DMS114 treated with DMSO at 0.1 percent for 48 hours (cell line): ENCODE results near the gene ADD3.
A peak's percentile ranks its signal among the peaks of the same experiment; 100 is the strongest.

ENCODE experiments used
- DNase-seq: peaks from one replicate; lab custom pipeline; 2025; ENCODE audit not compliant: unreplicated experiment; lab: John Stamatoyannopoulos, UW

Gene ADD3, protein sequence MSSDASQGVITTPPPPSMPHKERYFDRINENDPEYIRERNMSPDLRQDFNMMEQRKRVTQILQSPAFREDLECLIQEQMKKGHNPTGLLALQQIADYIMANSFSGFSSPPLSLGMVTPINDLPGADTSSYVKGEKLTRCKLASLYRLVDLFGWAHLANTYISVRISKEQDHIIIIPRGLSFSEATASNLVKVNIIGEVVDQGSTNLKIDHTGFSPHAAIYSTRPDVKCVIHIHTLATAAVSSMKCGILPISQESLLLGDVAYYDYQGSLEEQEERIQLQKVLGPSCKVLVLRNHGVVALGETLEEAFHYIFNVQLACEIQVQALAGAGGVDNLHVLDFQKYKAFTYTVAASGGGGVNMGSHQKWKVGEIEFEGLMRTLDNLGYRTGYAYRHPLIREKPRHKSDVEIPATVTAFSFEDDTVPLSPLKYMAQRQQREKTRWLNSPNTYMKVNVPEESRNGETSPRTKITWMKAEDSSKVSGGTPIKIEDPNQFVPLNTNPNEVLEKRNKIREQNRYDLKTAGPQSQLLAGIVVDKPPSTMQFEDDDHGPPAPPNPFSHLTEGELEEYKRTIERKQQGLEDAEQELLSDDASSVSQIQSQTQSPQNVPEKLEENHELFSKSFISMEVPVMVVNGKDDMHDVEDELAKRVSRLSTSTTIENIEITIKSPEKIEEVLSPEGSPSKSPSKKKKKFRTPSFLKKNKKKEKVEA

DNA sequence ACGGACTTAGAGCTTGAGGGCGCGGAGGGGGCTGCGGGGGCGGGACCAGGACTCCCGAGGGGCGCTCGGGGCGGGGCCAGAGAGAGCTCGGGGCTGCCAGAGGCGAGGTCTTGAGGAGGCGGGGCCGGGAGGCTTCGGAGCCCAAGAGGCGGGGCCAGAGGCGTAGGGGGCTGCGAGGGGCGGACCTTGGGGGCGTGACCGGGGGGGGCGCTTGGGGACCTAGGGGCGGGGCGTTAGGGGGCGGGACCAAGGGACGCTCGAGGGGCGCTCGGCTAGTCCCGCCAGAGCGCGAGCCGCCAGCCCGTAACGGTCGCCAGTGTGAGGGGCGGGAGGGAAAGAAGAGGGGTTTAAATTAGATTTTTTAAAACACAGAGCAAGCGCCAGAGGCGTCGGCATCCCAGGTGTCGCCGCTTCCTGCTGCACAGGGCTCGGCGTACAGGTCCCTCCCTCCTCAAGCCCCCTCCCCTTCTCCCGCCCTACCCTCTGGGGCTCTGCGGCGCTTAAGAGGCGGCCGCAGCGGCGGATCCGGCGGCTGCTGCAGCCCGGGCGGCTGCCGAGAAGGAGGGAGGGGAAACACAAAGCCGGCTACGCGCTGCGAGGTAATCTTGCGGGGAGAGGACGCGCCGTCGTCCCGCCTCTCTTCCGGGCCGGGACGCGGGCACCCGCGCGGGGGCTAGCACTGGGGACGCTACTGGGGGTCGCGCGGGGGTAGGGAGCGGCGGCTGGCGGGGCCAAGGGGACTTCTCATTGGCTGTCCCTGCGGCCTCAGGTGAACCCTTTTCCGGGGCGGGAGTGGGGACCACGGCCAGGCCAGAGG, at the start of gene ADD3:
Gene ADD3, plus strand, starts transcription at position 284 of the 817 bp plus-strand sequence. CDS start 92,670 bp downstream, outside the sequence.
- peak; percentile 85 for DNase-seq

DNA sequence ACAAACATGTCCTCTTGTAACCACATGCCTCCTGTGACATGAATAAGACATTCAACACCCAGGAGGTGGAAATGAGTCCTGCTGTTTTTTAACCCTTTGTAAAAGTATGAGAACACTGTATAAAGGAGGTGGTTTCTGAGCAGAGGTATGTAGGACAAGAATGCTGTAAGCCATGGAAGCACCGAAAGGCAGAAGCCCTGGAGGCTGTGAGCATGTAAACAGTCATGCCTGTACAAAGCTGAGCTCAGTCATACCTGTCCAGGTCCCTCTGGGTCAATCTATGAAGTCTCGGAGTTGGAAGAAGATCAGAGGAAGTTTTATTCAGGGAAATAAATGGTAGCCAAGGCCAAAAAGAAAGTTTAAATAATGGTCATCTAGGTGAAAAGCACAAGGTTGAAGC, 49.7 kb upstream of the ADD3 start:
- DNase-seq = no peak

DNA sequence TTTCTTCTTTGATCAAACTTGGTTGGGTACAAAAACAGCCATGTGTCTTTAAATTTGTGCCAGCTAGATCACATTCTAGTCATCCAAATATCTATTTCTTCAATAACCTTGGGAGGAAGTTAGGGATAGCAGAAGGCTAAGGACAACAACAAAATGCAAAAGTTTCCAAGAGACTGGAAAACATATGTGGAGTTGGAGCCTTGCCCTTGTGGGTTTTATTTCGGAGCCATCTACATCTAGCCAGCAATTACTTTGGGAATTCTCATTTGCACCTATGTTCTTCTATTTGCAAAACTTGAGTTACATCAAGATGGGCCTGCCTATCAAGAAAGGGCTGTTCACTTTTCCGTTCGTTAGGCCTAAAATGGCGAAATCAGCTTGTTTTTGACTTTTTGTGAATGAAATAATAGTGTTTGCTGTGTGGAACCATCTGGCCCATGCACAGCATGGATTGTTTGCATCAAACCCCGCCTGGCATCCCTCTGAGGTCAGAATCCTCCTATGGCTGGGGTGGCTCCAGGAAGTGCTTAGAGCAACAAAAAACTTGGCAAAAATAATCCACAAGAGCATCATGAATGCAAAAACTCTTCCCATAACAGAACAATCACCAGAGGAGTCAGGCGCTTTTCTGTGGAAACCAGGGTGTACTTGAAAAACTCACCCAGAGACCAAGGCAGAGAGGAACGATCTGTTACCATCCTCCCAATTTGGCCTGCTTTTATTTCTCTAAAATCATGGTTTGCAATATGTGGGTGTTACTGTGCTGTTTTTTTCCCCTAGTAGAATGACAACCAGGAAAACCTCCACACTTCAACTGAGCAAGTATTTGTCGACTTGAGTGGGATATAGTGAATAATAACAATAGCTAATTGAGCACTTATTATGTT, 48.3 kb upstream of the ADD3 start:
- DNase-seq = no peak

DNA sequence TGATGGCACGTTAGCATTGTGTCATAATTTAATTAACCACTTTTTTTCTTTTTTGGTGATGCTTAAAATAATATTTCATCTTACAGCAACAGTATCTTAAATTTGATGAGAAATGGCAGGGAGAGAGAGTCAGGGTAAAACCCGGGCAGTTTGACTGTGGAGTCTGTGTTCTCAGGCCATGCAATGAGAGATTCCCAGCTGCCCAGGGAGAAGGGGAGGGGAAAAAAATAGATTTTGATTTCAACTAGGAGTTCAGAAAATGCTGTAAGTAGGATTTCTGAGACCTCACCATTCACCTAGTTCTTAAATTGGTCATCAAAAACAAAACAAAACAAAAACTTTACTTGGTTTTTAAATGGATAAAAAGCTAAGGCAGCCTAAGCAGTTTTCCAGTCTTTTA, 47.1 kb upstream of the ADD3 start:
- DNase-seq = no peak

DNA sequence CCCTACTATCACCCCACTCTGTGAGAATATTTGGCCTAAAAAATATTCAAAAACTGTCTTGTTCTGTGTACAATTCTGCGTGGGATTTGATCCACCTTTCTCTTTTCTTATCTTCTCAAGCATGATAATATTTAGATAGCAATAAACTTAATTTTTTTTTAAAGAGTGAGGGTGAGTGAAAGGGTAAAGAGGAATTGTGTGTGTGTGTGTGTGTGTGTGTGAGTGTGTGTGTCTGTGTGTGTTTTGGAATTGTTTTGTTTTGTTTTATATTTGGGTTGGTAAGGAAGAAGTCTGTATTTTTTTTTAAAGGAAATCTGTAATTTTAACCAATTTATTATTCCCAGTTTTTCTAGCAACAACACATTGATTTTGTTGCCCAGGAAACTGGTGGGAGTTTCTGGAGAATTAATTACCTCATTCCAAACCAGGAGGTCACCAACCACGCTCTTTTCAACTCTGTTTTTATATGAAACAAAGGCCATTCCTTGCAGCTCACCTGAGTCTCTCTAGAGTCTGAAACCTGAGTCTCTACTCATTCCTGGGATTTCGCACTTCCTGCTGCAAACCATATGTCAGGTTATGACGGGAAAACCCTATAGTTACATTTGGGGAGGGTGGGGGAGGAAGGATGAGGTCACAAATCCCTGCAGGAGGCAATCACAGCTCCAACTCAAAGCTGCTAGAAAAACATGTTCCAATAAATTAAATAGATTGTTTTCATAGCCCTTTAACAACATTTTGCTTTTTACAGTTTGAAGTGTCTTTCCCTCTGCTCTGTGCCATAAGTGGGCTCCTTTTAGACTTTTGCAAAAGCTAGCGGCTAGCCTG, 46.4 kb upstream of the ADD3 start:
- no peak for DNase-seq

DNA sequence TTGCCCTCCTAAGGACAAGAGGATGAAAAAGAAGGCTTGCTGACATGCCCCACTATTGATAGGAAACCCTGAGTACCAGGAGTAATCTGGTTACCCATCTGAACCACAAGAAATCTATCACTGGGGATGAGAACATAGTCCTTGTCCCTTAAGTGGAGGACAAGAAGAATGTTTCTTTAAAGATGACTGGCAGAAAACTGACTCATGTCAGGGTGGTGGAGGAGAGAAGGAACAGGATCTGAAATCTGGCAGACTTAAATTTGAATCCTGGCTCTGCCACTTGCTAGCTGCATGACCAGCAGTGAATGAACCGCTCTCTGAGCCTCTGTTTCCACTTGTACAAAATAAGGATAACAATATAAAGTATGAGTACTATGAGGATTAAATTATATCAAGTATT, 45.5 kb upstream of the ADD3 start:
- DNase-seq = no peak

DNA sequence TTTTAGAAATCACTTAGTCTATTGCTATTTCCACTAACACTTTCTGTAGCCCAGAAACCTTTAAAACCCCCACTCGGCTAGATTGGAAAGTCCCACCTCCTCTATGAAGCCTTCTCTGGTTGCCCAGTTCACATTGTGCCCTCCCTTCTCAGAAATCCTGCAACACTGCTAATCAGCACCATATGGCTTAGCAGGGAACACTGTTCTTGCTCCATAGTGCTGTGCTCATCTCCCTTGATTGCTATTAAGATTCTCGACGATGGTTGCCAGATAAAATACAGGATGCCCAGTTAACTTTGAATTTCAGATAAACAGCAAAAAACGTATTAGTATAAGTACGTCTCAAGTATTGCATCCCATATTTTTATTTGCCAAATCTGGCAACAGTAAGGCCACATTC, 44.3 kb upstream of the ADD3 start:
- DNase-seq = no peak

DNA sequence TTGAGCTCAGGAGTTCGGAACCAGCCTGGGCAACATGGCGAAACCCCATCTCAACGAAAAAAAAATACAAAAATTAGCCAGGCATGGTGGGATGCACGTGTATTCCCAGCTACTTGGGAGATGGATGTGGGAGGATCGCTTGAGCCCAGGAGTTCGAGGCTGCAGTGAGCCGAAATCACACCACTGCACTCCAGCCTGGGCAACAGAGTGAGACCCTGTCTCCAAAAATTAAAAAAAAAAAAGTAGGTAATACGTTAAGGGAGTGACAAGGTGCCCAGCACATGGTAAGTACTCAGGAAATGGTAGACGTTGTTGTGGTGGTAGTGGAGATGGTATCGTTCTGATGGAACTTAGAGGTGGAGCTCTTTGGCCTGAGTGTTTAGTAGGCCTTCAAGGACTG, 43.5 kb upstream of the ADD3 start:
- DNase-seq = no peak

DNA sequence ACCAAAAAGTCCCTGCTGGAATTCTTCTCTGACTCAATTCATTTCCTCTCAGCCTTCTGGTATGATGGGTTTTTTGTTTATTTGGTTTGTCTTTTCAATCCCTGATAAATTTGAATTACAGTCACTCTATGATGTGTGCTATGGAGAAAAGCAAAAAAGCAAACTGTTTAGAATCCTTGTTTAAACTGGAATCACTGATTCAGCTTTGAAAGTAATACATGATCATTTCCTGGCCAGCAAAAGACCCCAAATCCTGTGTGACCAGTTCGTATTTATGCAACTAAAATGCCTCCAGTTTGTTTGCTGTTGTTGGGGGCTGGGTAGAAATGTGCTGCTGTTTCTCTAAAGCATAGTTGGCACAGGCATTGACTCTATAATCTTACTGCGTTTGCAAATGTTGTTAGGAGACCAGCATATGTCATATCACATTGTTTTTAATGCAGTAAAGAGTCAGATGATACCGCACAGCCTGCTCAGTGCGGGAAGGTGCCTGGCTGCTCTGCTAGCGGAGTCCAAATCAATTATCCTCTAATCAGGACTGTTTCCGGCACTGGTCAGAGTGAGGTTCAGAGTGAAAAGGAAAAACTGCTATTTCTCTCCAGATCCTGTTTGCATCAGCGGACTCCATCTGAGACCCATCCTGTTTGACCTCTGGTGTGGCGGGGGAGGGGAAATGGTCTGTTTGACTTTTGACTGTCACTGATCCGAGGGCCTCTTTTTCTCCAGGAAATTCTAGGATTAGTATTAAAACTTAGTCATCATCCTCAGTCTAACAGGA, 40.6 kb upstream of the ADD3 start:
- no peak for DNase-seq

DNA sequence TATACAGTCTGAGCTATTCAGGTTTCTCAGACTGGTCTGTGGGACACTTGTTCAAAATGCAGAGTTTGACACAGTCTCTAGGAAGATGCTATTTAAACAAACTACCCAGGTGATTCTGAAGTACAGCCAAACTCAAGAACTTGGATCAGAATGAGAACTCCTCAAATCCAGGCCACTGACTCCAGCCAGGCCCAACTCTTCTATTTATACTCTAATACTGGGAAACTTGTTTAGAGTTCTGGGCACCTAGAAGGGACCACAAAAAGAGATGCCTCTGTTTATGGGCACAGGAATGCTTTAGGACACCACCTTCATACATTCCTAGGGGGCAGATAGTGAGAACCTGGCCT, 40.1 kb upstream of the ADD3 start:
- no peak for DNase-seq

DNA sequence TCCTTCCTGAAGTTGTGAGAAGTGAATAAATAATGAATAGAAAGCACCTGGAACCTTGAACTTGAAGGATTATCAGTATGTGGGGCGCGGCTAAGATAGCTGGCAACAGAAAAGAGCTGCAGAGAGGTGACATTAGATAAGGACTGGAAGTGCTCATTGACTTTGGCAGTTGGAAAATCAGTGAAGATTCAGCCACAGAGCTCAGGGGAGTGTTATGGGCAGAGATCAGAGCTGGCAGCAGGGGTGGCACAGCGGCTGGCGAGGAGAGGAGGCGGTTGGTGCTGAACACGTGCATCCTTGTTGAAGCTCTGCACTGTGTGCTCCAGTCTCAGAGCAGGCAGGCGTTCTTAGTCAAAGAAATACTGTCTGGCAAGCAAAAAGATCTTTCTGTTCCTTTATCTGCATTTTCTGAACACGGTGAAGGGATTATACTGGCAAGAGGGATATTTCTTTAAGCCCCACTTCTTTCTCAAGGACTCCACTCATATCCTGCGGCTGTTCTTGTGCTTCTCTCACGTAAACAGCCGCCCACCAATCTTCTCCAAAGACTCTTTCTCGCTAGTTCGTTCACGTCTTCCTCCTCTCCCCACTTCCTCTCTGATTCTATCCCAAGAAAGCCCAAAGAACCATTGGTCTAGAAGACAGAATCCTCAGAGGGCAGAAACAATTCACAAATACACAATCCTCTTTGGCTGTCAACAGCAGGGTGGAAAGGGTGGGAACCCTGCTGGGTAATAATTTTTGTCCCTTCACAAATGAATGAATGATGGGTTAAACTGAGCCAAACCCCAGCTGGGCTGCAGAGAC, 38.6 kb upstream of the ADD3 start:
- no peak for DNase-seq

DNA sequence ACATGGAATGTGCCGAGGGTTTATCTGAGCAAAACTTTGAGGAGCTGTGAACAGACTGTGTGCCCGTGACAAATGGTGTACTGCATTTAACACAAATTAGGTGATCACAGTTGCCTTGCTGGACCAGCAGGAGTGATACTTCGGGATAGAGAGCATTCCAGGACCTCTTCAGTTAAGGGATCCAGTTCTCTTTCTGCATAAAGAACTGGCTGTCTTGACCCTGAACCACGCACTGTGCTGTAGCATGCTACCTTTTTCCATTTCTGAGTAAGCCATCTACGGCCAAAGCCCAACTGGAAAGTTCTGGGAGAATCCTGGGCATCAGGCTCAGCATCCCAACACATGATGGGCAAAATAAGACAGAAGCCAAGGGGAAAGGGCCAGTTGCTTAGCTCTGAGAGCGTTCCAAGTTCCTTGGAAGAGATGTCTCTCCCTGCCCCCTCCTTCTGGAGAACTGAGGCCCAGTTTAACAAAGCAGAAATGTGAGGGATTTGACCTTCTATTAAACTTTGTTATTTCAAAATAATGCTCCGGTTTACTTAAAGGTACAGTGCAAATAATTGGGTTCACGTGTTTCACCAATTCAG, 37.9 kb upstream of the ADD3 start:
- no peak for DNase-seq

DNA sequence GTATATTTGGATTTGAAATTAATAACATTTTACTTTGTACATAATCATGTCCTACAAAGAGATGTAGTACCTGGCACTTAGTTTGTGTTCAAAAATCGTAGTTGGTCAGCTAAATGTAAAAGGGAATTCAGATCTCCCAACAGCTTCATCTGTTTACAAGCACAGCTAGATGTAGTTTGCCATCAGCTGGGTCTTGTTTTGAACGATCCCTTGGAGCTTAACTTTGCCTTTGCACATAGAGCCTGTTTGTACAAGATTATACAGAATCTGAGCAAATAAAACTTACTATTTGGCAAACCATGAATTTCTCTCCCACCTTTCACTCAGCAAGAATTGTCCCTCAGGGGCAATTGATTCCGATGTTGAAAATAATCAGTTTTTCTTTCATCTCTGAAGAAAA, 36.1 kb upstream of the ADD3 start:
- no peak for DNase-seq

DNA sequence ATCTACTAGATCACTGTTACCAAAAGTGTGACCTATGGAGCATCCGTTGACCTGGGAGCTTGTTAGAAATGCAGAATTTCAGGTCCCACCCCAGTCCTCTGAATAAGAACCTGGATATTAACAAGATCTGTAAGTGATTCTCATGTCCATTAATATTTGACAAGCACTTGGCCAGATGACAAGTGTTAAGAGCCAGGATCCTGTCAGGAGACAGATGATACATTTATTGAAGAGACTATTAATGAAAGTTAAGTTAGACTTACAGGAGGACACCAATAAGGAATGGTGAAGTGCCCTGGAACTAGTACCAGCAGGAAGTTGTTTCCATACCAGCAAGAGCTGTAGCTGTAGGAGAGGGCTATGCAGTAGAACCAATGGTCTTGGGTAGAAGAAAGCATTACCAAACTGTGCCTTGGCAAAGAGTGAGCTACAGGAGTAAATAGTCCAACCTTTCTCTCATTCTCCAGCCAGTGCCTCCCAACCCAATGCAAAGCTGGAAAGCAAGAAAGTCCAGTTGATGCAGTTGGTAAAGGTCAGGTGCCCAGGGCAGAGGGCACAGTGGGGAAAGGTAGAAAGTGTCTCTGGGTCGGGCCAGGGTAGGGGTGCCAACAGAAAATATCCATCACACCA, 35.3 kb upstream of the ADD3 start:
- DNase-seq = no peak

DNA sequence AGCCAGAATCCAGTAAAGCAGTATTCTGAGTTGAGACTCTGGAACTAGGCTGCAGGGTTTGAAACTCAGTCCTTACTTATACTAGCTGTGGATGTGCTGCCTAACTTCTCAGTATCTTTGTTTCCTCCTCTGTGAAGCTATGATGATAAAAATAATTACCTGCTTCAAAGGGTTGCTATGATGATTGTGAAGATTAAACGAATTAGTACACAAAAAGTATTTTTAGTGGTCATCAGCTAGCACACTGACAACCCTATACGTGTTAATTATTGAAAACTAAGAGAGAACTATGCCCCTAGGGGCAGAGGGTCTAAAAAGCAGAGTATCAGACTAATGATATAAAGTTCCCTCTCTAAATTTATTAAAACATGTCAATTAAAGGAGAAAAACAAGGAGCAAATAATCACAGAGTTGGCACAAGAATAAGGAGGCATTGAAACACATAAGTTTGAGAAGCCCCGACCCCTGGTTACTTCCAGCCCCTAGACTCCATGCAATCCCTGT, 34.4 kb upstream of the ADD3 start:
- DNase-seq = no peak

DNA sequence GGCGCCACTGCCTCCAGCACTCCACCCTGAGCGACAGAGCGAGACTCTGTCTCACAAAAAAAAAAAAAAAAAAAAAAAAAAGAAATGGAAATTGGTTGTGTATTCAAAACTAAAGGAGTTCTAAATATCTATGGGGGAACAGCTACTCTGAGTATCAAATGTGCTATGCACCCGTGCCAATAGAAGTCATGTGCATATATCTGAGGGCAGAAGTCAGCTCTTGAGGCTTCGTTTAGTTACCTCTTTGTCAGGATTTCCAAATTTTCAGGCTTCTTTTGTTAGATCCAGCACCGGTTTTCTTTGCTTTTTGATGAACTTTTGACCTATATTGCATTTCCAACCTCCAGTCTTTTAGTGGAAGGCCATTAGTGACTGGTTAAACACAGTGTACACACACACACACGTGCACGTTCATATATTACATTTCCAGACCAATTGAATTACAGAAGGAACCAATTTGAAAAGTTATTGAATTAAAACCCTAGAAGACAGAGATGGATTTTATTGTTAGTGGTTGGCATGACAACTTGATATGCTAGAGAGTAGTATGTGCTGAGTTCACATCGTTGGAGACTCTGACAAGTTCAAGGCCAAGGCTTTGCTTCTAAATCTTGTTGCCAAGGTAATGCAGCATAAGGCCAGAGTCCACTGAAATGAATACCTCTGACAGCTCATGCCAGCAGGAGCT, 33.1 kb upstream of the ADD3 start:
- no peak for DNase-seq
